IMR-90 (cell line): ENCODE measurements around the gene GGACT.

ENCODE experiments used
- BHLHE40 ChIP-seq: fragments of 150-350 bp; IDR thresholded peaks from 2 replicates; pipeline ENCODE4 v1.6.1; 2016; ENCODE audit warnings: mild to moderate bottlenecking, low read depth, low read length
- CEBPB ChIP-seq: IDR thresholded peaks from 2 replicates; pipeline ENCODE4 v1.6.1; 2012; ENCODE audit warnings: low read depth, low read length, improper control_type of control experiment
- CHD1 ChIP-seq: IDR thresholded peaks from 2 replicates; pipeline ENCODE4 v1.6.1; 2012; ENCODE audit warnings: low read depth, low read length, improper control_type of control experiment
- MAFK ChIP-seq: IDR thresholded peaks from 2 replicates; pipeline ENCODE4 v1.6.1; 2012; ENCODE audit warnings: low read depth, low read length, improper control_type of control experiment
- MAZ ChIP-seq: IDR thresholded peaks from 2 replicates; pipeline ENCODE4 v1.6.1; 2012; ENCODE audit warnings: low read depth, mild to moderate bottlenecking, low read length, improper control_type of control experiment, moderate library complexity, borderline replicate concordance
- MXI1 ChIP-seq: IDR thresholded peaks from 2 replicates; pipeline ENCODE4 v1.6.1; 2012; ENCODE audit warnings: low read depth, mild to moderate bottlenecking, low read length, moderate library complexity, borderline replicate concordance
- POLR2A ChIP-seq: IDR thresholded peaks from 2 replicates; pipeline ENCODE4 v1.6.1; 2012; ENCODE audit warnings: mild to moderate bottlenecking, low read depth, low read length
- RAD21 ChIP-seq: IDR thresholded peaks from 2 replicates; pipeline ENCODE4 v1.6.1; 2012; ENCODE audit warnings: low read length, improper control_type of control experiment
- RCOR1 ChIP-seq: IDR thresholded peaks from 2 replicates; pipeline ENCODE4 v1.6.1; 2012; ENCODE audit warnings: mild to moderate bottlenecking, low read length, improper control_type of control experiment; ENCODE audit not compliant: insufficient replicate concordance
- RFX5 ChIP-seq: IDR thresholded peaks from 2 replicates; pipeline ENCODE4 v1.8.0; 2012; ENCODE audit warnings: low read depth, mild to moderate bottlenecking, low read length, moderate library complexity
- SMC3 ChIP-seq: fragments of 150-350 bp; IDR thresholded peaks from 2 replicates; pipeline ENCODE4 v1.6.1; 2016; ENCODE audit warnings: low read depth, mild to moderate bottlenecking, antibody characterized with exemption, low read length, moderate library complexity
- TF ChIP-seq, protein P1 (sequence below): conservative IDR thresholded peaks from 2 replicates; pipeline ENCODE4 v1.5.1; 2012; ENCODE audit warnings: mild to moderate bottlenecking, low read depth, low read length, improper control_type of control experiment
- TF ChIP-seq, protein P2 (sequence below): fragments of 150-350 bp; IDR thresholded peaks from 2 replicates; pipeline ENCODE4 v1.6.1; 2017; ENCODE audit warnings: mild to moderate bottlenecking, antibody characterized with exemption, low read length, low read depth

DNA sequence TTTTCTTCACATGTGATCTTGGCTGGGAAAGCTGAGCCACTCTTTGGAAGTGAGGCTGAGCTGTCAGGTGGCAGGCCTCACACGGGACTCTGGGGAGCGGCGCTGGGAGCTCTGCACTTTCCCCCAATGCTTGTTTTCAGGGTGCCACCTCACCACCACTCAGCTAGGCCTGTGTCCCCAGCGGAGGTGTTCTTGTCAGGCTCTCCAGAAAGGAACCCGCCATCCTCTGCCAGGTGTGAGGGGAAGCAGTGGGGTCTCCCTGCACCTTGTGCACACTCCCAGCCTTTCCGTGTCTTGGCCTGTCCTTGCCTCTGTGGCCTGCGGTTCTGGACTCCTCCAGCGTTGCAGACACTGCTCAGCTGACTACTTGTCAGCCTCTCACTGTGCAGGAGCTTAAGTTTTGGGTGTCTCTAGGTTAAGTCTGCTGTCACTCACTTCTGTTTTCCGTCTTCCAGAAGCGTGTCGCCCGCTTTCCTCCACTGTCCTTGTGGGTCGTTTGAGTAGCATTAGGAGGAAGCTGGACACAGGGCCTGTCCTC is 51.9 kb downstream of the GGACT start:
- no peak for TF ChIP-seq RFX5
- TF ChIP-seq, protein P1, sequence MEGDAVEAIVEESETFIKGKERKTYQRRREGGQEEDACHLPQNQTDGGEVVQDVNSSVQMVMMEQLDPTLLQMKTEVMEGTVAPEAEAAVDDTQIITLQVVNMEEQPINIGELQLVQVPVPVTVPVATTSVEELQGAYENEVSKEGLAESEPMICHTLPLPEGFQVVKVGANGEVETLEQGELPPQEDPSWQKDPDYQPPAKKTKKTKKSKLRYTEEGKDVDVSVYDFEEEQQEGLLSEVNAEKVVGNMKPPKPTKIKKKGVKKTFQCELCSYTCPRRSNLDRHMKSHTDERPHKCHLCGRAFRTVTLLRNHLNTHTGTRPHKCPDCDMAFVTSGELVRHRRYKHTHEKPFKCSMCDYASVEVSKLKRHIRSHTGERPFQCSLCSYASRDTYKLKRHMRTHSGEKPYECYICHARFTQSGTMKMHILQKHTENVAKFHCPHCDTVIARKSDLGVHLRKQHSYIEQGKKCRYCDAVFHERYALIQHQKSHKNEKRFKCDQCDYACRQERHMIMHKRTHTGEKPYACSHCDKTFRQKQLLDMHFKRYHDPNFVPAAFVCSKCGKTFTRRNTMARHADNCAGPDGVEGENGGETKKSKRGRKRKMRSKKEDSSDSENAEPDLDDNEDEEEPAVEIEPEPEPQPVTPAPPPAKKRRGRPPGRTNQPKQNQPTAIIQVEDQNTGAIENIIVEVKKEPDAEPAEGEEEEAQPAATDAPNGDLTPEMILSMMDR, result no peak
- TF ChIP-seq POLR2A, result no peak
- TF ChIP-seq SMC3, result no peak
- TF ChIP-seq RCOR1, result no peak
- no peak for TF ChIP-seq RAD21
- TF ChIP-seq, protein P2, sequence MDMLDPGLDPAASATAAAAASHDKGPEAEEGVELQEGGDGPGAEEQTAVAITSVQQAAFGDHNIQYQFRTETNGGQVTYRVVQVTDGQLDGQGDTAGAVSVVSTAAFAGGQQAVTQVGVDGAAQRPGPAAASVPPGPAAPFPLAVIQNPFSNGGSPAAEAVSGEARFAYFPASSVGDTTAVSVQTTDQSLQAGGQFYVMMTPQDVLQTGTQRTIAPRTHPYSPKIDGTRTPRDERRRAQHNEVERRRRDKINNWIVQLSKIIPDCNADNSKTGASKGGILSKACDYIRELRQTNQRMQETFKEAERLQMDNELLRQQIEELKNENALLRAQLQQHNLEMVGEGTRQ, result no peak
- TF ChIP-seq BHLHE40, result no peak
- TF ChIP-seq CEBPB, result no peak
- no peak for TF ChIP-seq MAZ
- no peak for TF ChIP-seq MAFK
- TF ChIP-seq MXI1, result no peak
- no peak for TF ChIP-seq CHD1
